ENCODE data around the gene ROR2.

ROR2 gene

DNA sequence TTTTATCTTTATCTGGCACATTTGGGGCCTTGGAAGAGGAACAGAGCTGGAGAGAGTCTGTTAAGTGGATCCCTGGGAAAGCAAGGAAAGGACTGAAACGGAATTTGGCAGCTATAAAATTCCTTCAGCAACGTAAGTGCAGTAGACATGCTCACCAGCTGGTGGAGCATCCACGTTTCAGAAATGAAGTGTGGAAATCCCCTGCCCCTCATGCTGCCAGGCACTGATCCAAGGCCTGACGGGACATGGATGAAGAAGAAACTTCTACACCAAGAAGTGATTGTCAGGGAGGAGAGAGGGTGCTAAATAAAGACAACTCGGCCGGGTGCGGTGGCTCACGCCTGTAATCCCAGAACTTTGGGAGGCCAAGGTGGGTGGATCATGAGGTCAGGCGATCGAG is 209.3 kb downstream of the ROR2 start:
- no peaks in the 10 kb centered on the region for H3K27me3 ChIP-seq
- H3K9me3 ChIP-seq = no peaks in the 10 kb centered on the region
- H3K4me1 ChIP-seq = no peaks in the 10 kb centered on the region
- H3K27ac ChIP-seq = no peak overlapping the region
- H3K4me2 ChIP-seq = no peak overlapping the region
- no peak for TF ChIP-seq Cebpa-rat (IDR thresholded peaks at IDR 0.05)
- H3K9ac ChIP-seq = no peak overlapping the region
- H4K20me1 ChIP-seq = no peaks in the 10 kb centered on the region
- no peak overlapping the region for H3K4me3 ChIP-seq
- H3K36me3 ChIP-seq = no peaks in the 10 kb centered on the region

DNA sequence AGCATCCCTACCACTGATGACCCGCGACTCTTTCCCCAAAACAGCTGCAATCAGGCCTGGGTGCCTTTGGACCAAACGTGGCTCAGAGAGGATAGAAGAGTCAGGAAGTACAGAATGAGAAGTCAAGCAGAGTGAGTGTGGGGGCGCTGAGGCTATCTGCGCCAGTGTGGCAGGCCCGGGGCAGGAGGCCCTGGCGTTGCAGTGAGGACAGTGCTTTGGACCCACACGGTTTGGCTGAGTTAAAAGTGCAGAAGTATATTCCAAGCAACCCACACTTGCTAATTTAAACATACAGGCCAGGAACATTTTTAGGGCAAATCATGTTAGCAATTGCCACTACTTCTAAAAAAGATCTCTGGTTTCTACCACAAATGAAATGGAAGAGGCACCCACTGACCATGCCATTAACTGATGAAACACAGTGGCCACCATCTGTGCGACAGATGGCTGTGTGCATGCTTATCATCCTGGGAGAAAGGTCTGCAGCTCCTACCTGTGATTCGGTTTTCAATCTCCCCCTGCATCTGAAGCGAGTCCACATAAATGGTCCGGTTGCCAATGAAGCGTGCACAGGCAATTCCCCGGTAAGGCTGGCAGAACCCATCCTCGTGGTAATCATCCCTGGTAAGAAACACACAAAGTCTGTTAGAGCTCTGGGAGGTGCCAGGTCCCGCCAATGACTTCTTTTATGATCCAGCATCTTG is 213.0 kb downstream of the ROR2 start:
- Histone ChIP-seq H3K36me3 (no peaks in the 10 kb centered on the region), H3K4me3 (no peak overlapping the region), H4K20me1 (no peaks in the 10 kb centered on the region), H3K9ac (no peak overlapping the region), H3K4me1 (no peaks in the 10 kb centered on the region), H3K9me3 (no peaks in the 10 kb centered on the region), H3K27me3 (no peaks in the 10 kb centered on the region), H3K4me2 (no peak overlapping the region), H3K27ac (no peak overlapping the region)
- no peak for TF ChIP-seq Cebpa-rat (IDR thresholded peaks at IDR 0.05)

- Histone ChIP-seq H3K27ac (no peak overlapping the region), H3K4me1 (no peaks in the 10 kb centered on the region), H3K9ac (no peak overlapping the region), H3K9me3 (no peaks in the 10 kb centered on the region), H3K27me3 (no peaks in the 10 kb centered on the region), H4K20me1 (no peaks in the 10 kb centered on the region), H3K36me3 (no peaks in the 10 kb centered on the region), H3K4me3 (no peak overlapping the region), H3K4me2 (no peak overlapping the region)
- no peak for TF ChIP-seq Cebpa-rat (IDR thresholded peaks at IDR 0.05)
Observed at GRCh38 chr9:91736311-91736710, 213.7 kb downstream of the ROR2 start.

GRCh38 chr9:91735049-91735448 is 215.0 kb downstream of the ROR2 start:
- TF ChIP-seq Cebpa-rat (IDR thresholded peaks at IDR 0.05) = no peak
- Histone ChIP-seq H3K9me3 (no peaks in the 10 kb centered on the region), H3K4me1 (no peaks in the 10 kb centered on the region), H3K4me3 (no peak overlapping the region), H3K27me3 (no peaks in the 10 kb centered on the region), H3K36me3 (no peaks in the 10 kb centered on the region), H3K9ac (no peak overlapping the region), H3K4me2 (no peak overlapping the region), H4K20me1 (no peaks in the 10 kb centered on the region), H3K27ac (no peak overlapping the region)

GRCh38 chr9:91734371-91734981 is 215.6 kb downstream of the ROR2 start:
- H3K9ac ChIP-seq = no peak overlapping the region
- H3K36me3 ChIP-seq = no peaks in the 10 kb centered on the region
- no peak overlapping the region for H3K4me3 ChIP-seq
- no peak overlapping the region for H3K4me2 ChIP-seq
- TF ChIP-seq Cebpa-rat (IDR thresholded peaks at IDR 0.05) = no peak
- H3K27ac ChIP-seq = no peak overlapping the region
- no peaks in the 10 kb centered on the region for H3K27me3 ChIP-seq
- H3K9me3 ChIP-seq = no peaks in the 10 kb centered on the region
- H3K4me1 ChIP-seq = no peaks in the 10 kb centered on the region
- no peaks in the 10 kb centered on the region for H4K20me1 ChIP-seq

DNA sequence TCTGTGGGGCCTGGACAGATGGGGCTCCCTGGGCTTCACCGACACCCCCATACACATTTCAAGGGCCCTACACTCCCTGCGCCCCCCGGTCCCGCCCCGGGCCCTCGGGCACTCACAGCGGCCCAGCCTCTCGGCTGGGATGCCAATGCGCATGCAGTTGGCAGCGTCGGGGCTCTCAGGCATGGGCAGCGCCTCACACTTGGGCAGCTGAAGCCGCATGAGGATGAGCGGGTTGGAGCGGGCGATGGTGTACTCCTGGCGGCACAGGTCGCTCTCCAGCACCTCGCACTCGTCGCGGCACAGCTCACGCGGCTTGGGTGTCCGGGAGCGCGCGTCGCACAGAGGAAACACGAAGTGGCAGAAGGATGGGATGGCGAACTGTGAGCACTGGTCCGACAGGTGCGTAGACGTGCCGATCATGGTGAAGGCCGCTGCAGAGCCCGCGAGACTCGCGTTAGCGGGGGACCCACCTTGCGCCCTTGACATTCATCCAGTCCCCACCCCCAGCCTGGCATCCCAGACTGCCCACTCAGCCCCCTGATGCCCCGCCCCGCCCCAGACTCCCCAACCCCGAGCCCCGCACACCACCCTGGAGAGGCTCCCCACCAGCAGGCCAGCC is 216.9 kb downstream of the ROR2 start:
- Histone ChIP-seq H3K4me2 (no peak overlapping the region), H3K9me3 (no peaks in the 10 kb centered on the region), H3K27me3 (no peaks in the 10 kb centered on the region), H3K36me3 (no peaks in the 10 kb centered on the region), H3K4me3 (no peak overlapping the region), H3K9ac (no peak overlapping the region), H3K4me1 (no peaks in the 10 kb centered on the region), H4K20me1 (no peaks in the 10 kb centered on the region), H3K27ac (no peak overlapping the region)
- TF ChIP-seq Cebpa-rat (IDR thresholded peaks at IDR 0.05) = no peak

DNA sequence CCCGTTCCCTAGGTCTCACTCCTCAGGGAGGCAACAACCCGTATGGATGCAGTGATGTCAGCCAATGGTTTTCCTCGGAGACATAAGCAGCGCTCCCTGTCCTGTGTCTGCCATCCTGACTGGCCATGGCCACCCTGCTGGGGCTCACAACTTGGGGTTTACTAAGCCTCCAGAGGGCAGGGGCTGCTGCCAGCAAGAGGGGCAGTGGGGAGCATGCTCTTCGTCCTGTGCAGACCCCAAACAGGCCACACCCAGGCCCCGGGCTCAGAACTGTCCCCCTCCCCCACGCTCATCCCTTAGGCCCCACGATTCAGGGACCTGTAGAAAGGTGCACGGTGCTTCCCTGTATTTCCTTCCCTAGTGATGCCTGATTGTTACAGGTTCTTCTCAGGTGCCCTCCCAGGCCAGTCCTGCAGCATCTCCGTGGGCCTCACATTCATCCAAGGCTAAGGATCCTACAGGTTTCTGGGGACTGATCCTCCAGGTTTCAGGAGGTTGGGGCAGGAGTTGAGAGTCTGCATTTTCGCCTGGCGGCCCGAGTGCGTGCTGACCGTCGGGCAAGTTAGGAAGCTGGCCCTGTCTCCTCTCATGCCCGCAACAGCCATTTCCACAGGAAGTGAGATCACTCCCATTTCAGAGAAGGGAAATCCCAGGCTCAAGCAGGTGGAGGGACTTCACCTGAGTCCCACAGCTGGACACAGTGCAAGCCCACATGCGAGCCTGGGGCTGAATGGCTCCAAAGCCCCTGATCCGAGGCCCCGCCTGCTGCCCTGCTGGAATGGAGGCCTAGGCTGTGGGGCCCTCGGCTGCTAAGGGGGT is 217.6 kb downstream of the ROR2 start:
- Histone ChIP-seq H3K9me3 (no peaks in the 10 kb centered on the region), H4K20me1 (no peaks in the 10 kb centered on the region), H3K27me3 (no peaks in the 10 kb centered on the region), H3K4me1 (no peaks in the 10 kb centered on the region), H3K9ac (no peak overlapping the region), H3K27ac (no peak overlapping the region), H3K36me3 (no peaks in the 10 kb centered on the region), H3K4me2 (no peak overlapping the region), H3K4me3 (no peak overlapping the region)
- TF ChIP-seq Cebpa-rat (IDR thresholded peaks at IDR 0.05) = no peak

DNA sequence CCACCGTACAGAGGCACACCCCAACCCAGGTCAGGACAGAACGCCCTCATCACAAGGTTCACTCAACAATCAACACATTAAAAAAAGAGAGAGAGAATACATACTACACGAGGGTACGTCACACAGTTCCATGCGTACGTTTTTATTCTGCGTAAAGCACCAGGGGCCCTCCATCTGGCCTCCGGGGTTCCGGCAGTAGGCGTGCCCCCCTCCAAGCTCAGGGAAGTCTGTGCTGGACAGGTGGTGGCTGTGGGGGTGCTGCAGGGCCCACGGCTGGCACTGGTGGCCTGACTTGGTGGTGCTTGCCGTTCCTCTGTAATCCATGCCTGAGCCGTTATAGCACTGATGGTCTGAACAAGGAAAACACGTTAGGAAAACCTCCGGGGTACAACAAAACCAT is 219.2 kb downstream of the ROR2 start:
- no peak overlapping the region for H3K27ac ChIP-seq
- no peaks in the 10 kb centered on the region for H3K4me1 ChIP-seq
- no peaks in the 10 kb centered on the region for H3K27me3 ChIP-seq
- no peaks in the 10 kb centered on the region for H3K36me3 ChIP-seq
- no peak for TF ChIP-seq Cebpa-rat (IDR thresholded peaks at IDR 0.05)
- H4K20me1 ChIP-seq = no peaks in the 10 kb centered on the region
- H3K4me3 ChIP-seq = no peak overlapping the region
- no peak overlapping the region for H3K4me2 ChIP-seq
- H3K9me3 ChIP-seq = no peaks in the 10 kb centered on the region
- no peak overlapping the region for H3K9ac ChIP-seq

DNA sequence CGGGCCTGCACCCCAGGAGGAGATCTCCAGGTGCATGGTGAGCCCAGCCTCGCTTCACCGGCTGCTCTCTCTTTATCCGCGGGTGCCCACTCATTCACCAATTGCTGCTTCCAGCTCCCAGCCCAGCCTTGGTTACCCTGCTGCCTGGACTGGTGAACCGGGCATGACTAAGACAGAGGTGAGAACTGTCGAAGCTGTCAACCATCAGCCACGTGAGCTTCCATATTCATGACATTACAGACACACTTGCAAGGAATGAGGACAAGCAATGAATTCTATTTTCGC is 220.5 kb downstream of the ROR2 start:
- H3K36me3 ChIP-seq = no peaks in the 10 kb centered on the region
- no peak for TF ChIP-seq Cebpa-rat (IDR thresholded peaks at IDR 0.05)
- no peak overlapping the region for H3K4me2 ChIP-seq
- H3K9ac ChIP-seq = no peak overlapping the region
- H3K9me3 ChIP-seq = no peaks in the 10 kb centered on the region
- H3K4me1 ChIP-seq = no peaks in the 10 kb centered on the region
- no peak overlapping the region for H3K4me3 ChIP-seq
- H4K20me1 ChIP-seq = no peaks in the 10 kb centered on the region
- H3K27me3 ChIP-seq = no peaks in the 10 kb centered on the region
- no peak overlapping the region for H3K27ac ChIP-seq

- Histone ChIP-seq H3K9ac (no peak overlapping the region), H3K4me3 (no peak overlapping the region), H3K4me1 (no peaks in the 10 kb centered on the region), H3K4me2 (no peak overlapping the region), H4K20me1 (no peaks in the 10 kb centered on the region), H3K27me3 (no peaks in the 10 kb centered on the region), H3K36me3 (no peaks in the 10 kb centered on the region), H3K9me3 (no peaks in the 10 kb centered on the region), H3K27ac (no peak overlapping the region)
- no peak for TF ChIP-seq Cebpa-rat (IDR thresholded peaks at IDR 0.05)
Observed at GRCh38 chr9:91727972-91728371, 222.1 kb downstream of the ROR2 start.

Measured in BLaER1 (cell line).